WTC11 (cell line): Measurements from ENCODE around the gene S100B.

Experiments used
- CBFB ChIP-seq: sonication (generic); formaldehyde crosslinking; IDR thresholded peaks from 2 replicates; pipeline ENCODE4 v1.8.1; 2022; ENCODE audit warnings: mild to moderate bottlenecking, low read depth, missing genetic modification reagents
- CREM ChIP-seq: sonication (generic); formaldehyde crosslinking; IDR thresholded peaks from 2 replicates; pipeline ENCODE4 v1.8.1; 2022; ENCODE audit warnings: mild to moderate bottlenecking, missing genetic modification reagents, moderate library complexity
- FOXP1 ChIP-seq: sonication (generic); formaldehyde crosslinking; IDR thresholded peaks from 2 replicates; pipeline ENCODE4 v1.8.0; 2022; ENCODE audit warnings: missing genetic modification reagents, mild to moderate bottlenecking, moderate library complexity, borderline replicate concordance
- GABPB1 ChIP-seq: sonication (generic); formaldehyde crosslinking; IDR thresholded peaks from 2 replicates; pipeline ENCODE4 v1.8.1; 2023; ENCODE audit warnings: mild to moderate bottlenecking, missing genetic modification reagents
- JUN ChIP-seq: sonication (generic); formaldehyde crosslinking; IDR thresholded peaks from 2 replicates; pipeline ENCODE4 v1.8.0; 2023; ENCODE audit warnings: mild to moderate bottlenecking, missing genetic modification reagents
- SP1 ChIP-seq: sonication (generic); formaldehyde crosslinking; conservative IDR thresholded peaks from 2 replicates; pipeline ENCODE4 v1.8.1; 2022; ENCODE audit warnings: missing genetic modification reagents
- TCF7 ChIP-seq: sonication (generic); formaldehyde crosslinking; IDR thresholded peaks from 2 replicates; pipeline ENCODE4 v1.8.0; 2022; ENCODE audit warnings: mild to moderate bottlenecking, low read depth, missing genetic modification reagents, moderate library complexity
- TF ChIP-seq, protein P1 (sequence below): fragments of 200-600 bp; IDR thresholded peaks from 2 replicates; pipeline ENCODE4 v1.8.0; 2022; ENCODE audit warnings: antibody characterized with exemption
- TF ChIP-seq, protein P2 (sequence below): sonication (generic); formaldehyde crosslinking; IDR thresholded peaks from 2 replicates; pipeline ENCODE4 v1.8.1; 2022; ENCODE audit warnings: low read depth, missing genetic modification reagents, borderline replicate concordance
- TF ChIP-seq, protein P3 (sequence below): sonication (generic); formaldehyde crosslinking; conservative IDR thresholded peaks from 2 replicates; pipeline ENCODE4 v1.8.1; 2022; ENCODE audit warnings: mild to moderate bottlenecking, missing genetic modification reagents
- TF ChIP-seq, protein P4 (sequence below): fragments of 250-450 bp; sonication (Bioruptor Pico); IDR thresholded peaks from 2 replicates; pipeline ENCODE4 v1.9.0; 2021; ENCODE audit warnings: moderate library complexity, mild to moderate bottlenecking, inconsistent platforms, borderline replicate concordance
- TF ChIP-seq, protein P5 (sequence below): sonication (generic); formaldehyde crosslinking; IDR thresholded peaks from 2 replicates; pipeline ENCODE4 v1.8.1; 2023; ENCODE audit warnings: mild to moderate bottlenecking, missing genetic modification reagents
- TF ChIP-seq, protein P6 (sequence below): sonication (generic); formaldehyde crosslinking; IDR thresholded peaks from 2 replicates; pipeline ENCODE4 v1.8.1; 2023; ENCODE audit warnings: mild to moderate bottlenecking, missing genetic modification reagents, borderline replicate concordance
- TF ChIP-seq, protein P7 (sequence below): sonication (generic); formaldehyde crosslinking; IDR thresholded peaks from 2 replicates; pipeline ENCODE4 v1.8.0; 2022; ENCODE audit warnings: mild to moderate bottlenecking, missing genetic modification reagents

DNA sequence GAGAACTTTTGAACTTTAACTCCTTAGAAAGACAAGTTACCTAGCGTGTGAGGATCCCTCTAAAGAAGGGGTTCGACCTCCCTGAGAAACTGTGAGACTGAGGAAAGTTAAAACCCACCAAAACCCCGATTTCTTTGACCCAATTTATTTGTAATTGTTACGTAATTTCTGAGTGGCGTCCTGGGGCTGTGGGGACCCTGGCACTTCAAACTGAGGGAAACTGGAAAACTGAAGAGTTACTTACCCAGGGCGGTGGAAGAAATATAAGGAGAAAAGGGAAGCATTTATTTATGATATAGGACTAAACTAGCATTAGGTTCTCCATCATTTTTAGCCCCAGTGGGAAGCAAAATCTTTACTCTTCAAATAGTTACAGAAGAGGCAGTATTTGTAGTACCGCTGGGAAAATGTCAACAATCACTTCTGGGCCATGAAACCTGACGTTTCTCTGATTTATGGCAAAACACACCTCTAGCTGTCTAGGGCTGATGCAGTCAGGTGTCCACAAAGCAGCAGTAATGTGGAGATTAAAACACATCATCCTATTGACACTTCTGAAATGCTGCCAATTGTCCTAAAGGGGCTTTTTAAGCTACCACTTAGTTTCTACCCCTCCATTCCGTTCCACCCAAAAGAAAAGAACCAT, 430 bp downstream of the S100B start:
- TF ChIP-seq, protein P1, sequence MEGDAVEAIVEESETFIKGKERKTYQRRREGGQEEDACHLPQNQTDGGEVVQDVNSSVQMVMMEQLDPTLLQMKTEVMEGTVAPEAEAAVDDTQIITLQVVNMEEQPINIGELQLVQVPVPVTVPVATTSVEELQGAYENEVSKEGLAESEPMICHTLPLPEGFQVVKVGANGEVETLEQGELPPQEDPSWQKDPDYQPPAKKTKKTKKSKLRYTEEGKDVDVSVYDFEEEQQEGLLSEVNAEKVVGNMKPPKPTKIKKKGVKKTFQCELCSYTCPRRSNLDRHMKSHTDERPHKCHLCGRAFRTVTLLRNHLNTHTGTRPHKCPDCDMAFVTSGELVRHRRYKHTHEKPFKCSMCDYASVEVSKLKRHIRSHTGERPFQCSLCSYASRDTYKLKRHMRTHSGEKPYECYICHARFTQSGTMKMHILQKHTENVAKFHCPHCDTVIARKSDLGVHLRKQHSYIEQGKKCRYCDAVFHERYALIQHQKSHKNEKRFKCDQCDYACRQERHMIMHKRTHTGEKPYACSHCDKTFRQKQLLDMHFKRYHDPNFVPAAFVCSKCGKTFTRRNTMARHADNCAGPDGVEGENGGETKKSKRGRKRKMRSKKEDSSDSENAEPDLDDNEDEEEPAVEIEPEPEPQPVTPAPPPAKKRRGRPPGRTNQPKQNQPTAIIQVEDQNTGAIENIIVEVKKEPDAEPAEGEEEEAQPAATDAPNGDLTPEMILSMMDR = no peak
- TF ChIP-seq FOXP1 = no peak
- TF ChIP-seq JUN (CRISPR knock-in tag) = no peak
- TF ChIP-seq, protein P2, sequence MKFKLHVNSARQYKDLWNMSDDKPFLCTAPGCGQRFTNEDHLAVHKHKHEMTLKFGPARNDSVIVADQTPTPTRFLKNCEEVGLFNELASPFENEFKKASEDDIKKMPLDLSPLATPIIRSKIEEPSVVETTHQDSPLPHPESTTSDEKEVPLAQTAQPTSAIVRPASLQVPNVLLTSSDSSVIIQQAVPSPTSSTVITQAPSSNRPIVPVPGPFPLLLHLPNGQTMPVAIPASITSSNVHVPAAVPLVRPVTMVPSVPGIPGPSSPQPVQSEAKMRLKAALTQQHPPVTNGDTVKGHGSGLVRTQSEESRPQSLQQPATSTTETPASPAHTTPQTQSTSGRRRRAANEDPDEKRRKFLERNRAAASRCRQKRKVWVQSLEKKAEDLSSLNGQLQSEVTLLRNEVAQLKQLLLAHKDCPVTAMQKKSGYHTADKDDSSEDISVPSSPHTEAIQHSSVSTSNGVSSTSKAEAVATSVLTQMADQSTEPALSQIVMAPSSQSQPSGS (CRISPR knock-in tag) = no peak
- no peak for TF ChIP-seq CREM (CRISPR knock-in tag)
- no peak for TF ChIP-seq CBFB (CRISPR knock-in tag)
- TF ChIP-seq, protein P3, sequence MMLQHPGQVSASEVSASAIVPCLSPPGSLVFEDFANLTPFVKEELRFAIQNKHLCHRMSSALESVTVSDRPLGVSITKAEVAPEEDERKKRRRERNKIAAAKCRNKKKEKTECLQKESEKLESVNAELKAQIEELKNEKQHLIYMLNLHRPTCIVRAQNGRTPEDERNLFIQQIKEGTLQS (CRISPR knock-in tag) = no peak
- no peak for TF ChIP-seq SP1 (CRISPR knock-in tag)
- TF ChIP-seq, protein P4, sequence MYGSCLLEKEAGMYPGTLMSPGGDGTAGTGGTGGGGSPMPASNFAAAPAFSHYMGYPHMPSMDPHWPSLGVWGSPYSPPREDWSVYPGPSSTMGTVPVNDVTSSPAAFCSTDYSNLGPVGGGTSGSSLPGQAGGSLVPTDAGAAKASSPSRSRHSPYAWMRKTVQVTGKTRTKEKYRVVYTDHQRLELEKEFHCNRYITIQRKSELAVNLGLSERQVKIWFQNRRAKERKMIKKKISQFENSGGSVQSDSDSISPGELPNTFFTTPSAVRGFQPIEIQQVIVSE (CRISPR knock-in tag) = no peak
- TF ChIP-seq, protein P5, sequence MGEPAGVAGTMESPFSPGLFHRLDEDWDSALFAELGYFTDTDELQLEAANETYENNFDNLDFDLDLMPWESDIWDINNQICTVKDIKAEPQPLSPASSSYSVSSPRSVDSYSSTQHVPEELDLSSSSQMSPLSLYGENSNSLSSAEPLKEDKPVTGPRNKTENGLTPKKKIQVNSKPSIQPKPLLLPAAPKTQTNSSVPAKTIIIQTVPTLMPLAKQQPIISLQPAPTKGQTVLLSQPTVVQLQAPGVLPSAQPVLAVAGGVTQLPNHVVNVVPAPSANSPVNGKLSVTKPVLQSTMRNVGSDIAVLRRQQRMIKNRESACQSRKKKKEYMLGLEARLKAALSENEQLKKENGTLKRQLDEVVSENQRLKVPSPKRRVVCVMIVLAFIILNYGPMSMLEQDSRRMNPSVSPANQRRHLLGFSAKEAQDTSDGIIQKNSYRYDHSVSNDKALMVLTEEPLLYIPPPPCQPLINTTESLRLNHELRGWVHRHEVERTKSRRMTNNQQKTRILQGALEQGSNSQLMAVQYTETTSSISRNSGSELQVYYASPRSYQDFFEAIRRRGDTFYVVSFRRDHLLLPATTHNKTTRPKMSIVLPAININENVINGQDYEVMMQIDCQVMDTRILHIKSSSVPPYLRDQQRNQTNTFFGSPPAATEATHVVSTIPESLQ (CRISPR knock-in tag) = no peak
- no peak for TF ChIP-seq GABPB1 (CRISPR knock-in tag)
- TF ChIP-seq, protein P6, sequence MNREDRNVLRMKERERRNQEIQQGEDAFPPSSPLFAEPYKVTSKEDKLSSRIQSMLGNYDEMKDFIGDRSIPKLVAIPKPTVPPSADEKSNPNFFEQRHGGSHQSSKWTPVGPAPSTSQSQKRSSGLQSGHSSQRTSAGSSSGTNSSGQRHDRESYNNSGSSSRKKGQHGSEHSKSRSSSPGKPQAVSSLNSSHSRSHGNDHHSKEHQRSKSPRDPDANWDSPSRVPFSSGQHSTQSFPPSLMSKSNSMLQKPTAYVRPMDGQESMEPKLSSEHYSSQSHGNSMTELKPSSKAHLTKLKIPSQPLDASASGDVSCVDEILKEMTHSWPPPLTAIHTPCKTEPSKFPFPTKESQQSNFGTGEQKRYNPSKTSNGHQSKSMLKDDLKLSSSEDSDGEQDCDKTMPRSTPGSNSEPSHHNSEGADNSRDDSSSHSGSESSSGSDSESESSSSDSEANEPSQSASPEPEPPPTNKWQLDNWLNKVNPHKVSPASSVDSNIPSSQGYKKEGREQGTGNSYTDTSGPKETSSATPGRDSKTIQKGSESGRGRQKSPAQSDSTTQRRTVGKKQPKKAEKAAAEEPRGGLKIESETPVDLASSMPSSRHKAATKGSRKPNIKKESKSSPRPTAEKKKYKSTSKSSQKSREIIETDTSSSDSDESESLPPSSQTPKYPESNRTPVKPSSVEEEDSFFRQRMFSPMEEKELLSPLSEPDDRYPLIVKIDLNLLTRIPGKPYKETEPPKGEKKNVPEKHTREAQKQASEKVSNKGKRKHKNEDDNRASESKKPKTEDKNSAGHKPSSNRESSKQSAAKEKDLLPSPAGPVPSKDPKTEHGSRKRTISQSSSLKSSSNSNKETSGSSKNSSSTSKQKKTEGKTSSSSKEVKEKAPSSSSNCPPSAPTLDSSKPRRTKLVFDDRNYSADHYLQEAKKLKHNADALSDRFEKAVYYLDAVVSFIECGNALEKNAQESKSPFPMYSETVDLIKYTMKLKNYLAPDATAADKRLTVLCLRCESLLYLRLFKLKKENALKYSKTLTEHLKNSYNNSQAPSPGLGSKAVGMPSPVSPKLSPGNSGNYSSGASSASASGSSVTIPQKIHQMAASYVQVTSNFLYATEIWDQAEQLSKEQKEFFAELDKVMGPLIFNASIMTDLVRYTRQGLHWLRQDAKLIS (CRISPR knock-in tag) = no peak
- no peak for TF ChIP-seq TCF7 (CRISPR knock-in tag)
- TF ChIP-seq, protein P7, sequence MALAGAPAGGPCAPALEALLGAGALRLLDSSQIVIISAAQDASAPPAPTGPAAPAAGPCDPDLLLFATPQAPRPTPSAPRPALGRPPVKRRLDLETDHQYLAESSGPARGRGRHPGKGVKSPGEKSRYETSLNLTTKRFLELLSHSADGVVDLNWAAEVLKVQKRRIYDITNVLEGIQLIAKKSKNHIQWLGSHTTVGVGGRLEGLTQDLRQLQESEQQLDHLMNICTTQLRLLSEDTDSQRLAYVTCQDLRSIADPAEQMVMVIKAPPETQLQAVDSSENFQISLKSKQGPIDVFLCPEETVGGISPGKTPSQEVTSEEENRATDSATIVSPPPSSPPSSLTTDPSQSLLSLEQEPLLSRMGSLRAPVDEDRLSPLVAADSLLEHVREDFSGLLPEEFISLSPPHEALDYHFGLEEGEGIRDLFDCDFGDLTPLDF = no peak
